Mesenchymal stem cell (in vitro differentiated cells and primary cell): ENCODE data around the gene CNOT2.

Experiments used
- DNase-seq: peaks from one replicate; pipeline ENCODE4 v3.0.0-alpha.2; 2013
- H2AFZ ChIP-seq: one replicate; pipeline ENCODE4 v1.6.1; 2013; ENCODE audit warnings: low read depth, mild to moderate bottlenecking, control low read depth, inconsistent platforms, low read length, moderate library complexity
- H2AK5ac ChIP-seq: 2 replicates; pipeline ENCODE4 v1.6.1; 2013; ENCODE audit warnings: low read length, moderate library complexity, mild to moderate bottlenecking, inconsistent platforms; ENCODE audit not compliant: severe bottlenecking
- H2BK120ac ChIP-seq: one replicate; pipeline ENCODE4 v1.6.1; 2013; ENCODE audit warnings: low read depth, mild to moderate bottlenecking, inconsistent platforms, low read length, moderate library complexity
- H2BK12ac ChIP-seq, 2 experiments: one replicate each; pipeline ENCODE4 v1.6.1; 2013; ENCODE audit warnings: inconsistent platforms in 2 of 2, low read length in 2 of 2, mild to moderate bottlenecking in 2 of 2, moderate library complexity in 2 of 2, control low read depth in 1 of 2
- H2BK15ac ChIP-seq: one replicate; pipeline ENCODE4 v1.6.1; 2013; ENCODE audit warnings: mild to moderate bottlenecking, low read depth, inconsistent platforms; ENCODE audit not compliant: poor library complexity, severe bottlenecking
- H2BK5ac ChIP-seq: 2 replicates; pipeline ENCODE4 v1.6.1; 2013; ENCODE audit warnings: low read depth, mild to moderate bottlenecking, low read length, control low read depth, inconsistent platforms; ENCODE audit not compliant: poor library complexity, severe bottlenecking
- H3K14ac ChIP-seq, 2 experiments: one replicate each; pipeline ENCODE4 v1.6.1; 2013; ENCODE audit warnings: inconsistent platforms in 2 of 2, low read length in 2 of 2, control low read depth in 1 of 2, mild to moderate bottlenecking in 1 of 2, moderate library complexity in 1 of 2
- H3K18ac ChIP-seq, 2 experiments: one replicate each; pipeline ENCODE4 v1.6.1; 2013; ENCODE audit warnings: inconsistent platforms in 2 of 2, low read length in 2 of 2, control low read depth in 1 of 2, low read depth in 1 of 2, mild to moderate bottlenecking in 1 of 2
- H3K23ac ChIP-seq, 2 experiments: one replicate each; pipeline ENCODE4 v1.6.1; 2013; ENCODE audit warnings: inconsistent platforms in 2 of 2, low read length in 2 of 2, mild to moderate bottlenecking in 2 of 2, moderate library complexity in 2 of 2, control low read depth in 1 of 2
- H3K27ac ChIP-seq: 2 replicates; pipeline ENCODE4 v1.5.1; 2013; ENCODE audit warnings: mild to moderate bottlenecking, moderate library complexity, low read length, control low read depth, inconsistent platforms; ENCODE audit not compliant: poor library complexity, severe bottlenecking
- H3K27me3 ChIP-seq, 2 experiments: 2 replicates each; pipeline versions ENCODE4 v1.6.1 to v1.7.0; 2013; ENCODE audit warnings: low read length in 2 of 2, mild to moderate bottlenecking in 2 of 2, moderate library complexity in 2 of 2, control low read depth in 1 of 2, inconsistent platforms in 1 of 2; ENCODE audit not compliant: control insufficient read depth in 1 of 2, insufficient read depth in 1 of 2
- H3K36me3 ChIP-seq, 2 experiments: 2 replicates each; pipeline versions ENCODE4 v1.6.1 to v1.7.0; 2013; ENCODE audit warnings: low read length in 2 of 2, control low read depth in 1 of 2, inconsistent platforms in 1 of 2, low read depth in 1 of 2, mild to moderate bottlenecking in 1 of 2; ENCODE audit not compliant: insufficient read depth in 2 of 2, control insufficient read depth in 1 of 2
- H3K4ac ChIP-seq, 2 experiments: one replicate each; pipeline ENCODE4 v1.6.1; 2013; ENCODE audit warnings: inconsistent platforms in 2 of 2, low read length in 2 of 2, mild to moderate bottlenecking in 2 of 2, moderate library complexity in 2 of 2, control low read depth in 1 of 2, low read depth in 1 of 2
- H3K4me1 ChIP-seq: 2 replicates; pipeline ENCODE4 v1.6.1; 2013; ENCODE audit warnings: low read depth, low read length, control low read depth; ENCODE audit not compliant: control insufficient read depth, insufficient read depth
- H3K4me2 ChIP-seq: 2 replicates; pipeline ENCODE4 v1.6.1; 2013; ENCODE audit warnings: low read length, mild to moderate bottlenecking, inconsistent platforms; ENCODE audit not compliant: poor library complexity, severe bottlenecking
- H3K4me3 ChIP-seq, 2 experiments: 2 replicates each; pipeline versions ENCODE4 v1.5.1 to v1.7.0; 2013; ENCODE audit warnings: low read length in 2 of 2, mild to moderate bottlenecking in 2 of 2, control low read depth in 1 of 2, low read depth in 1 of 2; ENCODE audit not compliant: insufficient read depth in 1 of 2
- H3K79me1 ChIP-seq: replicated peaks from 2 replicates; pipeline ENCODE4 v1.6.1; 2013; ENCODE audit warnings: mild to moderate bottlenecking, control low read depth, low read length, inconsistent platforms; ENCODE audit not compliant: poor library complexity, severe bottlenecking
- H3K9ac ChIP-seq: 2 replicates; pipeline ENCODE4 v1.7.0; 2013; ENCODE audit warnings: mild to moderate bottlenecking, low read length, moderate library complexity
- H3K9me3 ChIP-seq: 2 replicates; pipeline ENCODE4 v1.7.0; 2013; ENCODE audit warnings: mild to moderate bottlenecking, low read length; ENCODE audit not compliant: control insufficient read depth
- H4K8ac ChIP-seq: one replicate; pipeline ENCODE4 v1.6.1; 2013; ENCODE audit warnings: inconsistent platforms, mild to moderate bottlenecking, low read length, moderate library complexity
- H4K91ac ChIP-seq: one replicate; pipeline ENCODE4 v1.6.1; 2013; ENCODE audit warnings: mild to moderate bottlenecking, low read length, inconsistent platforms
- WGBS: methylation state at CpG from one replicate; pipeline ENCODE4 v1.1.7; 2013; ENCODE audit warnings: mixed read lengths; 5-methylcytosine and 5-hydroxymethylcytosine counted together

Gene CNOT2

GRCh38 chr12:70306676-70307075 lies 63.4 kb downstream of the CNOT2 start:
- H4K8ac ChIP-seq: no peak overlapping the region
- WGBS: 100% methylated on average over 1 of the region's 3 CpGs
- no peak overlapping the region for H3K14ac ChIP-seq
- no peak overlapping the region for H2AFZ ChIP-seq
- no peak overlapping the region for H3K4me3 ChIP-seq
- H2BK12ac ChIP-seq: no peak overlapping the region
- DNase-seq: no peak
- H3K4me2 ChIP-seq: no peak overlapping the region
- H2BK120ac ChIP-seq: no peak overlapping the region
- no peak overlapping the region for H2BK5ac ChIP-seq
- H3K18ac ChIP-seq: no peak overlapping the region
- H3K36me3 ChIP-seq: peaks cover 10 to 20% of the 10 kb centered on the region in 2 experiments
- no peak overlapping the region for H3K27ac ChIP-seq
- H3K4ac ChIP-seq: no peak overlapping the region
- H4K91ac ChIP-seq: no peak overlapping the region
- no peak overlapping the region for H2BK15ac ChIP-seq
- H2AK5ac ChIP-seq: no peak overlapping the region
- H3K79me1 ChIP-seq: peaks cover 17% of the 10 kb centered on the region
- H3K9ac ChIP-seq: no peak overlapping the region
- no peak overlapping the region for H3K23ac ChIP-seq
- no peaks in the 10 kb centered on the region for H3K27me3 ChIP-seq
- H3K9me3 ChIP-seq: no peaks in the 10 kb centered on the region
- H3K4me1 ChIP-seq: peaks cover 2% of the 10 kb centered on the region

- H3K14ac ChIP-seq: no peak overlapping the region
- no peak overlapping the region for H2AFZ ChIP-seq
- no peak overlapping the region for H3K4me3 ChIP-seq
- H3K27me3 ChIP-seq: no peaks in the 10 kb centered on the region
- no peak overlapping the region for H2BK120ac ChIP-seq
- no peak overlapping the region for H3K4ac ChIP-seq
- no peak overlapping the region for H3K18ac ChIP-seq
- H3K9me3 ChIP-seq: no peaks in the 10 kb centered on the region
- no peak overlapping the region for H2BK12ac ChIP-seq
- H2BK15ac ChIP-seq: no peak overlapping the region
- no peak overlapping the region for H4K8ac ChIP-seq
- H3K36me3 ChIP-seq: peaks cover 10 to 23% of the 10 kb centered on the region in 2 experiments
- H3K9ac ChIP-seq: no peak overlapping the region
- H2BK5ac ChIP-seq: no peak overlapping the region
- 94% methylated on average over 3 of the region's 4 CpGs for WGBS
- H3K4me1 ChIP-seq: peaks cover 2% of the 10 kb centered on the region
- no peak for DNase-seq
- H3K4me2 ChIP-seq: no peak overlapping the region
- no peak overlapping the region for H4K91ac ChIP-seq
- H3K79me1 ChIP-seq: peaks cover 17% of the 10 kb centered on the region
- H3K23ac ChIP-seq: peak overlapping the region in 1 of 2 experiments; percentile 34
- H3K27ac ChIP-seq: no peak overlapping the region
- H2AK5ac ChIP-seq: no peak overlapping the region
These were observed 64.6 kb downstream of the CNOT2 start for GRCh38 chr12:70307868-70308267.

- H3K9me3 ChIP-seq: no peaks in the 10 kb centered on the region
- 100% methylated on average over 2 of the region's 2 CpGs for WGBS
- no peak overlapping the region for H4K91ac ChIP-seq
- no peak overlapping the region for H2BK12ac ChIP-seq
- no peak overlapping the region for H4K8ac ChIP-seq
- H3K4ac ChIP-seq: no peak overlapping the region
- H3K79me1 ChIP-seq: peaks cover 17% of the 10 kb centered on the region
- H2BK5ac ChIP-seq: no peak overlapping the region
- H2BK120ac ChIP-seq: no peak overlapping the region
- peaks cover 9 to 37% of the 10 kb centered on the region in 2 experiments for H3K36me3 ChIP-seq
- no peak overlapping the region for H3K4me3 ChIP-seq
- no peak overlapping the region for H3K9ac ChIP-seq
- H3K23ac ChIP-seq: no peak overlapping the region
- no peak overlapping the region for H3K4me2 ChIP-seq
- no peak overlapping the region for H2AFZ ChIP-seq
- H2AK5ac ChIP-seq: no peak overlapping the region
- peaks cover 2% of the 10 kb centered on the region for H3K4me1 ChIP-seq
- no peak overlapping the region for H3K18ac ChIP-seq
- no peaks in the 10 kb centered on the region for H3K27me3 ChIP-seq
- H3K27ac ChIP-seq: no peak overlapping the region
- no peak overlapping the region for H3K14ac ChIP-seq
- no peak overlapping the region for H2BK15ac ChIP-seq
- DNase-seq: no peak
These were observed 66.1 kb downstream of the CNOT2 start for GRCh38 chr12:70309348-70309747.

GRCh38 chr12:70314145-70314544 lies 70.9 kb downstream of the CNOT2 start:
- Histone ChIP-seq H4K91ac (no peak overlapping the region), H3K14ac (no peak overlapping the region), H2BK5ac (no peak overlapping the region), H3K4me1 (no peaks in the 10 kb centered on the region), H4K8ac (no peak overlapping the region), H2AFZ (no peak overlapping the region), H3K23ac (no peak overlapping the region), H2BK12ac (no peak overlapping the region), H3K9ac (no peak overlapping the region), H3K4me2 (no peak overlapping the region), H3K9me3 (no peaks in the 10 kb centered on the region), H3K36me3 (peaks cover 0 to 43% of the 10 kb centered on the region in 2 experiments), H3K79me1 (peaks cover 3% of the 10 kb centered on the region), H3K27me3 (no peaks in the 10 kb centered on the region), H3K4me3 (no peak overlapping the region), H3K27ac (no peak overlapping the region), H2BK15ac (no peak overlapping the region), H2BK120ac (no peak overlapping the region), H3K4ac (no peak overlapping the region), H2AK5ac (no peak overlapping the region), H3K18ac (no peak overlapping the region)
- DNase-seq: no peak
